ENCODE measurements around the gene DCAF6. TPM values are rescaled to one million over a fixed set of nuclear protein-coding genes. Genes with fewer than 3 reads are reported as not detected.

DCAF6 gene
- total RNA-seq, 2 donors from 2014 or later = 71.4 to 116 TPM

DNA sequence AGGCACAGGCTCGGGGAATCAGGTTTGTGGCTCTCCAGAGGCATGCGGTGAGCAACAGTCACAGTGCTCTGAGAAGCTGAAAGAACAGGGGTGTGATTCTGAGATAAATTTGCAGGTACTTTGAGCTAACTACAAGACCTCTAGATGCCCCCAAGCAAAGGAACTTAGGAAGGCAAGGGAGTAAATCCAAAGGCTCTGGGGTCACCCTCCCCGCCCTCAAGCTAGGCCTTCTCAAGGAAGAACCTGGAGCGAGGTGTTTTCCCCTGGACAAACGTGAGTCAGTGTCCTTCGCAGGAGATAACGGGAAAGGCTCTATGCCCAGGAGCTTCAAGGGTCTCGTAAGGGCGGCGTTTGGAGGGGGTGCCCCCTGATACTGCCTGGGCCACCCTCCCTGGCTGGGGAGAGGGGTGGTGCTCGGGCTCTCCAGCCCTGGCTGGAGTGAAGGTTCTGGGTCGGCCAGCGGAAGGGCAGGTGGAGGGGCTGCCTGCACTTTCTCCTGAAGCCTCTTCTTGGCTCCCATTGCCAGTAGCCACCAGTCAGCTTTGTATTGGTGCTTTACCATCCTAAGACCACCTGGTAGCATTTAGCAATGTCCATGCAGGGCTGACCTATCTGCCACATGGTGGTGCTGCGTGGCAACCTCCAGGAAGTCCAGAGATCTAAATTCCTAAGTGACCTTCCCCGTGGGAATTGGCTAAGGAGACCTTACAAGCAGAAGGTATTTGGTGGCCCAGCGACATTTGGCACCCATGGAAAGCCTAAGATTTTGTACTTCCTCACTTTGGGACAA, 156.3 kb downstream of the DCAF6 start:
- 72% methylated on average over 16 of the region's 16 CpGs for WGBS
- Histone ChIP-seq H3K4me1 (replicated peaks) (no peaks in the 10 kb centered on the region), H3K36me3 (no peaks in the 10 kb centered on the region), H3K27ac (peak overlapping the region; percentile 31 to 47), H3K27me3 (replicated peaks; ENCODE audit: insufficient read depth) (no peaks in the 10 kb centered on the region), H3K9me3 (no peaks in the 10 kb centered on the region), H3K4me3 (no peak overlapping the region)
- TF ChIP-seq POLR2A (IDR thresholded peaks at IDR 0.05) = no peak
- TF ChIP-seq, protein P1, sequence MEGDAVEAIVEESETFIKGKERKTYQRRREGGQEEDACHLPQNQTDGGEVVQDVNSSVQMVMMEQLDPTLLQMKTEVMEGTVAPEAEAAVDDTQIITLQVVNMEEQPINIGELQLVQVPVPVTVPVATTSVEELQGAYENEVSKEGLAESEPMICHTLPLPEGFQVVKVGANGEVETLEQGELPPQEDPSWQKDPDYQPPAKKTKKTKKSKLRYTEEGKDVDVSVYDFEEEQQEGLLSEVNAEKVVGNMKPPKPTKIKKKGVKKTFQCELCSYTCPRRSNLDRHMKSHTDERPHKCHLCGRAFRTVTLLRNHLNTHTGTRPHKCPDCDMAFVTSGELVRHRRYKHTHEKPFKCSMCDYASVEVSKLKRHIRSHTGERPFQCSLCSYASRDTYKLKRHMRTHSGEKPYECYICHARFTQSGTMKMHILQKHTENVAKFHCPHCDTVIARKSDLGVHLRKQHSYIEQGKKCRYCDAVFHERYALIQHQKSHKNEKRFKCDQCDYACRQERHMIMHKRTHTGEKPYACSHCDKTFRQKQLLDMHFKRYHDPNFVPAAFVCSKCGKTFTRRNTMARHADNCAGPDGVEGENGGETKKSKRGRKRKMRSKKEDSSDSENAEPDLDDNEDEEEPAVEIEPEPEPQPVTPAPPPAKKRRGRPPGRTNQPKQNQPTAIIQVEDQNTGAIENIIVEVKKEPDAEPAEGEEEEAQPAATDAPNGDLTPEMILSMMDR (IDR thresholded peaks at IDR 0.05) = peak in 2 of 4 experiments; percentile 21 to 22
- intact Hi-C loops (cut with DNase I) = loop anchor here (5.0 kb wide), 1 partner anchor 45 kb away; the partner anchor contains the start of gene GPR161
- no peak for DNase-seq (ENCODE audit: low spot score)

DNA sequence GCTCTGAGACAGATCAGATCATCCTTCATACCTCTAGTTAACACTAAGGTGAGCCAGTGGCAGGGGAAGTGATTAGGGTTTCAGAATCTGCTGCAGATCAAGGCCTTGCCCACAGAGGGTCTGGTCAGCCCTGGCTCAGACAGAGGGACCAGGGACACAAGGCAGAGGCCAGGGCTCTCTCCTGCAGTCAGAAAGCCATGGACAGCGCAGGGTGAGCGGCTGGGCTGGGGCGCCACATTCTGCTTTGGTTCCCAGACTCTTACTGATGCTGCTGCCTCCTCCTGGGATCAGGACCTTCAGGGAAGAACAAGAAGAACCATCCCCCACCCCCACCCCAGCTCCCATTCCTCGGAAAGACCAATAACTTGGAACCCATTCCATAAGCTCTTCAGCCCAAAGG, 157.1 kb downstream of the DCAF6 start:
- TF ChIP-seq, protein P1 (IDR thresholded peaks at IDR 0.05) = no peak
- TF ChIP-seq POLR2A (IDR thresholded peaks at IDR 0.05) = no peak
- TF ChIP-seq POLR2AphosphoS5 (IDR thresholded peaks at IDR 0.05) = no peak
- Histone ChIP-seq H3K9me3 (no peaks in the 10 kb centered on the region), H3K36me3 (no peaks in the 10 kb centered on the region), H3K4me3 (no peak overlapping the region), H3K4me1 (replicated peaks) (no peaks in the 10 kb centered on the region), H3K27ac (peak overlapping the region in 1 of 2 donors; percentile 31), H3K27me3 (replicated peaks; ENCODE audit: insufficient read depth) (no peaks in the 10 kb centered on the region)
- no peak for DNase-seq (ENCODE audit: low spot score)
- intact Hi-C loops (cut with DNase I) = loop anchor here (5.0 kb wide), 1 partner anchor 44 kb away; the partner anchor contains the start of gene GPR161
- WGBS = 90% methylated on average over 4 of the region's 4 CpGs

DNA sequence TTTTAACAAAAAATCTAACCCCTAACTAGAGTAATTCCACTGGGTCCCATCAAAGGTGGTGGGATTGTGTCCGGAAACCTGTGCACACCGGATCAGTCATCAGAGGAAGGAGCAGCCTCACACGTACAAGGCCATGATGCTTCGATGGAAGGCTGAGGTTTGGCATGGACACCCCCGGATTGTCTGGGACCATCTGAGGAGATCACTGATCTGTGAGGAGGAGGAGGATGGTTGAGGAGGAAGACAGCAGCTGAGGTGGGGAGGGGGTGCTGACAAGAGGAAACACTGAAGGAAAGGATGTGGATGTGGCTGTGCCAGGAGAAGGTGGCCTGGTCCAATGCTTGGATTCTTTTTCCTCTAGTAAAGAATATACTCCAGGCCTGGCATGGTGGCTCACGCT, 159.0 kb downstream of the DCAF6 start:
- no peaks in the 10 kb centered on the region for H3K4me1 ChIP-seq (replicated peaks)
- no peaks in the 10 kb centered on the region for H3K27me3 ChIP-seq (replicated peaks; ENCODE audit: insufficient read depth)
- DNase-seq (ENCODE audit: low spot score) = no peak
- intact Hi-C loops (cut with DNase I) = no loop called here
- no peak overlapping the region for H3K27ac ChIP-seq
- TF ChIP-seq POLR2AphosphoS5 (IDR thresholded peaks at IDR 0.05) (no peak), POLR2A (IDR thresholded peaks at IDR 0.05) (no peak)
- TF ChIP-seq, protein P1 (IDR thresholded peaks at IDR 0.05) = no peak
- no peaks in the 10 kb centered on the region for H3K36me3 ChIP-seq
- 94% methylated on average over 6 of the region's 6 CpGs for WGBS
- H3K4me3 ChIP-seq = no peak overlapping the region
- no peaks in the 10 kb centered on the region for H3K9me3 ChIP-seq

DNA sequence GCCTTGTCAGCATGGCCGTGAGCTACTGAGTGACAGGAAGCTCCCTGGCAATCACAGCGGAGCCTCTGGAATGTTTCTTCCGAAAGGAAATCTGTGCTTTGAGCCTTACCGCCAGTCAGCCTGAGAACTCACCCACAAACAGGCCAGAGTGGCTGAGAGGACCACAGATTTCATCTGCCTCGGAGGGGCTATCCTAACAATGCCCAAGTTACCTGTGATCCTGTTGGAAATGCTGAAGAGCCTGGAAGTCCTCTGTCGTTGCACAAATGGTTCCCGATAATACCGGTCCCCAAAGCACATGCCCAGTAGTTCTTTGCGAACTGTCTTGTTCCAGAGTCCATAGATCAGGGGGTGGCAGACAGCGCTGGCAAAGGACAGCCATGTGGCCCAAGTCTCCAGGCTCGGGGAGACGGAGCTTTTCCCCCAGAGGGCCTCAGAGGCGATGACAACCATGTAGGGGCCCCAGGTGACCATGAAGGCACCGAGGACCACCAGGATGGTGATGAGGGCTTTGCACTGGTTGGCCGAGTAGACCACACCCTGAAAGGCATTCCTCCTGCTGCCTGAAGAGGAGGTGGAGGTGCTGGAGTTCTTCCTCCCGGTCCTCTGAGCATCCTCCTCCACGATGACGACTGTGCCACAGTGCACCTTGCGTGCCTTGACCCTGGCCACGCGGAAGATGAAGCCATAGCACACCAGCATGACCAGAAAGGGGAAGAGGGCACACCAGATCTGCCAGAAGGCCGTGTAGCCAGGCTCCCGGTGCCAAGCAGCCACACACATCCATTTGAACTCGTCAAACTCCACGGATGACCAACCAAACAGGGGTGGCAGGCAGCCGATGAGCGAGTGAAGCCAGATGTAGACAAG, 160.0 kb downstream of the DCAF6 start:
- no peaks in the 10 kb centered on the region for H3K36me3 ChIP-seq
- TF ChIP-seq POLR2A (IDR thresholded peaks at IDR 0.05) = no peak
- no peak for TF ChIP-seq POLR2AphosphoS5 (IDR thresholded peaks at IDR 0.05)
- TF ChIP-seq, protein P1 (IDR thresholded peaks at IDR 0.05) = no peak
- H3K27ac ChIP-seq = no peak overlapping the region
- H3K27me3 ChIP-seq (replicated peaks; ENCODE audit: insufficient read depth) = no peaks in the 10 kb centered on the region
- no peaks in the 10 kb centered on the region for H3K9me3 ChIP-seq
- 94% methylated on average over 27 of the region's 27 CpGs for WGBS
- DNase-seq (ENCODE audit: low spot score) = no peak
- no peak overlapping the region for H3K4me3 ChIP-seq
- intact Hi-C loops (cut with DNase I) = no loop called here
- no peaks in the 10 kb centered on the region for H3K4me1 ChIP-seq (replicated peaks)

Data from prostate gland (tissue), 2 donors.